Measurements from ENCODE around the gene ADAM22.

The ADAM22 gene

GRCh38 chr7:88115258-88115796 lies 181.3 kb downstream of the ADAM22 start:
- Histone ChIP-seq H3K4me3 (ENCODE audit: low read depth in 1 of 2, low read length in 2 of 2) (no peak overlapping the region), H3K27ac (ENCODE audit: low read depth, low read length) (no peak overlapping the region), H3K9ac (ENCODE audit: low read depth in 1 of 2, low read length in 2 of 2) (no peak overlapping the region), H3K4me1 (ENCODE audit: control insufficient read depth in 1 of 2, insufficient read depth in 2 of 2, low read length in 2 of 2) (no peaks in the 10 kb centered on the region), H3K9me3 (ENCODE audit: control insufficient read depth in 1 of 2, low read length in 2 of 2) (no peaks in the 10 kb centered on the region), H3K36me3 (ENCODE audit: control insufficient read depth in 1 of 2, insufficient read depth in 2 of 2, low read length in 2 of 2) (no peaks in the 10 kb centered on the region), H3K27me3 (ENCODE audit: control insufficient read depth in 1 of 2, insufficient read depth in 2 of 2, low read length in 2 of 2) (no peaks in the 10 kb centered on the region)

GRCh38 chr7:88115816-88116215 lies 181.8 kb downstream of the ADAM22 start:
- Histone ChIP-seq H3K4me1 (ENCODE audit: control insufficient read depth in 1 of 2, insufficient read depth in 2 of 2, low read length in 2 of 2) (no peaks in the 10 kb centered on the region), H3K9ac (ENCODE audit: low read depth in 1 of 2, low read length in 2 of 2) (no peak overlapping the region)

GRCh38 chr7:88116235-88116795 lies 182.3 kb downstream of the ADAM22 start:
- no peak overlapping the region for H3K9ac ChIP-seq (ENCODE audit: low read depth in 1 of 2, low read length in 2 of 2)
- H3K27ac ChIP-seq (ENCODE audit: low read depth, low read length), result no peak overlapping the region
- H3K9me3 ChIP-seq (ENCODE audit: control insufficient read depth in 1 of 2, low read length in 2 of 2), result no peaks in the 10 kb centered on the region
- H3K36me3 ChIP-seq (ENCODE audit: control insufficient read depth in 1 of 2, insufficient read depth in 2 of 2, low read length in 2 of 2), result no peaks in the 10 kb centered on the region
- no peaks in the 10 kb centered on the region for H3K4me1 ChIP-seq (ENCODE audit: control insufficient read depth in 1 of 2, insufficient read depth in 2 of 2, low read length in 2 of 2)
- H3K27me3 ChIP-seq (ENCODE audit: control insufficient read depth in 1 of 2, insufficient read depth in 2 of 2, low read length in 2 of 2), result no peaks in the 10 kb centered on the region
- no peak overlapping the region for H3K4me3 ChIP-seq (ENCODE audit: low read depth in 1 of 2, low read length in 2 of 2)

More at GRCh38 chr7:88115816-88116215, 181.8 kb downstream of the ADAM22 start:
- no peak overlapping the region for H3K27ac ChIP-seq (ENCODE audit: low read depth, low read length)
- no peaks in the 10 kb centered on the region for H3K9me3 ChIP-seq (ENCODE audit: control insufficient read depth in 1 of 2, low read length in 2 of 2)
- no peaks in the 10 kb centered on the region for H3K27me3 ChIP-seq (ENCODE audit: control insufficient read depth in 1 of 2, insufficient read depth in 2 of 2, low read length in 2 of 2)
- H3K36me3 ChIP-seq (ENCODE audit: control insufficient read depth in 1 of 2, insufficient read depth in 2 of 2, low read length in 2 of 2), result no peaks in the 10 kb centered on the region
- H3K4me3 ChIP-seq (ENCODE audit: low read depth in 1 of 2, low read length in 2 of 2), result no peak overlapping the region

- no peaks in the 10 kb centered on the region for H3K4me1 ChIP-seq (ENCODE audit: control insufficient read depth in 1 of 2, insufficient read depth in 2 of 2, low read length in 2 of 2)
- H3K9ac ChIP-seq (ENCODE audit: low read depth in 1 of 2, low read length in 2 of 2), result no peak overlapping the region
Observed at GRCh38 chr7:88117325-88117724, 183.3 kb downstream of the ADAM22 start.

GRCh38 chr7:88121335-88121734 lies 187.3 kb downstream of the ADAM22 start:
- H3K4me1 ChIP-seq (ENCODE audit: control insufficient read depth in 1 of 2, insufficient read depth in 2 of 2, low read length in 2 of 2), result no peaks in the 10 kb centered on the region
- H3K36me3 ChIP-seq (ENCODE audit: control insufficient read depth in 1 of 2, insufficient read depth in 2 of 2, low read length in 2 of 2), result no peaks in the 10 kb centered on the region
- no peak overlapping the region for H3K4me3 ChIP-seq (ENCODE audit: low read depth in 1 of 2, low read length in 2 of 2)

More at GRCh38 chr7:88117325-88117724, 183.3 kb downstream of the ADAM22 start:
- H3K27me3 ChIP-seq (ENCODE audit: control insufficient read depth in 1 of 2, insufficient read depth in 2 of 2, low read length in 2 of 2), result no peaks in the 10 kb centered on the region
- no peaks in the 10 kb centered on the region for H3K9me3 ChIP-seq (ENCODE audit: control insufficient read depth in 1 of 2, low read length in 2 of 2)
- H3K4me3 ChIP-seq (ENCODE audit: low read depth in 1 of 2, low read length in 2 of 2), result no peak overlapping the region
- H3K36me3 ChIP-seq (ENCODE audit: control insufficient read depth in 1 of 2, insufficient read depth in 2 of 2, low read length in 2 of 2), result no peaks in the 10 kb centered on the region
- H3K27ac ChIP-seq (ENCODE audit: low read depth, low read length), result no peak overlapping the region

GRCh38 chr7:88127637-88128290 lies 193.7 kb downstream of the ADAM22 start:
- Histone ChIP-seq H3K27ac (ENCODE audit: low read depth, low read length) (no peak overlapping the region), H3K27me3 (ENCODE audit: control insufficient read depth in 1 of 2, insufficient read depth in 2 of 2, low read length in 2 of 2) (no peaks in the 10 kb centered on the region), H3K4me1 (ENCODE audit: control insufficient read depth in 1 of 2, insufficient read depth in 2 of 2, low read length in 2 of 2) (no peaks in the 10 kb centered on the region), H3K4me3 (ENCODE audit: low read depth in 1 of 2, low read length in 2 of 2) (peak overlapping the region in 1 of 2 donors; percentile 55), H3K9me3 (ENCODE audit: control insufficient read depth in 1 of 2, low read length in 2 of 2) (no peaks in the 10 kb centered on the region), H3K9ac (ENCODE audit: low read depth in 1 of 2, low read length in 2 of 2) (no peak overlapping the region), H3K36me3 (ENCODE audit: control insufficient read depth in 1 of 2, insufficient read depth in 2 of 2, low read length in 2 of 2) (no peaks in the 10 kb centered on the region)

More at GRCh38 chr7:88121335-88121734, 187.3 kb downstream of the ADAM22 start:
- Histone ChIP-seq H3K9me3 (ENCODE audit: control insufficient read depth in 1 of 2, low read length in 2 of 2) (no peaks in the 10 kb centered on the region), H3K27ac (ENCODE audit: low read depth, low read length) (no peak overlapping the region), H3K27me3 (ENCODE audit: control insufficient read depth in 1 of 2, insufficient read depth in 2 of 2, low read length in 2 of 2) (no peaks in the 10 kb centered on the region), H3K9ac (ENCODE audit: low read depth in 1 of 2, low read length in 2 of 2) (no peak overlapping the region)

GRCh38 chr7:88132725-88133124 lies 198.7 kb downstream of the ADAM22 start:
- Histone ChIP-seq H3K9ac (ENCODE audit: low read depth in 1 of 2, low read length in 2 of 2) (no peak overlapping the region), H3K9me3 (ENCODE audit: control insufficient read depth in 1 of 2, low read length in 2 of 2) (no peaks in the 10 kb centered on the region), H3K36me3 (ENCODE audit: control insufficient read depth in 1 of 2, insufficient read depth in 2 of 2, low read length in 2 of 2) (no peaks in the 10 kb centered on the region), H3K27me3 (ENCODE audit: control insufficient read depth in 1 of 2, insufficient read depth in 2 of 2, low read length in 2 of 2) (no peaks in the 10 kb centered on the region), H3K4me1 (ENCODE audit: control insufficient read depth in 1 of 2, insufficient read depth in 2 of 2, low read length in 2 of 2) (no peaks in the 10 kb centered on the region), H3K4me3 (ENCODE audit: low read depth in 1 of 2, low read length in 2 of 2) (no peak overlapping the region), H3K27ac (ENCODE audit: low read depth, low read length) (no peak overlapping the region)

- no peak overlapping the region for H3K9ac ChIP-seq (ENCODE audit: low read depth in 1 of 2, low read length in 2 of 2)
- H3K4me3 ChIP-seq (ENCODE audit: low read depth in 1 of 2, low read length in 2 of 2), result no peak overlapping the region
- H3K27ac ChIP-seq (ENCODE audit: low read depth, low read length), result no peak overlapping the region
Observed at GRCh38 chr7:88140947-88141346, 206.9 kb downstream of the ADAM22 start.

GRCh38 chr7:88141479-88141878 lies 207.4 kb downstream of the ADAM22 start:
- H3K27ac ChIP-seq (ENCODE audit: low read depth, low read length), result no peak overlapping the region
- no peaks in the 10 kb centered on the region for H3K36me3 ChIP-seq (ENCODE audit: control insufficient read depth in 1 of 2, insufficient read depth in 2 of 2, low read length in 2 of 2)

More at GRCh38 chr7:88140947-88141346, 206.9 kb downstream of the ADAM22 start:
- no peaks in the 10 kb centered on the region for H3K27me3 ChIP-seq (ENCODE audit: control insufficient read depth in 1 of 2, insufficient read depth in 2 of 2, low read length in 2 of 2)
- no peaks in the 10 kb centered on the region for H3K9me3 ChIP-seq (ENCODE audit: control insufficient read depth in 1 of 2, low read length in 2 of 2)
- H3K4me1 ChIP-seq (ENCODE audit: control insufficient read depth in 1 of 2, insufficient read depth in 2 of 2, low read length in 2 of 2), result no peaks in the 10 kb centered on the region
- no peaks in the 10 kb centered on the region for H3K36me3 ChIP-seq (ENCODE audit: control insufficient read depth in 1 of 2, insufficient read depth in 2 of 2, low read length in 2 of 2)

GRCh38 chr7:88141953-88142352 lies 207.9 kb downstream of the ADAM22 start:
- Histone ChIP-seq H3K9ac (ENCODE audit: low read depth in 1 of 2, low read length in 2 of 2) (no peak overlapping the region), H3K4me3 (ENCODE audit: low read depth in 1 of 2, low read length in 2 of 2) (no peak overlapping the region)

More at GRCh38 chr7:88141479-88141878, 207.4 kb downstream of the ADAM22 start:
- Histone ChIP-seq H3K9me3 (ENCODE audit: control insufficient read depth in 1 of 2, low read length in 2 of 2) (no peaks in the 10 kb centered on the region), H3K4me1 (ENCODE audit: control insufficient read depth in 1 of 2, insufficient read depth in 2 of 2, low read length in 2 of 2) (no peaks in the 10 kb centered on the region), H3K9ac (ENCODE audit: low read depth in 1 of 2, low read length in 2 of 2) (no peak overlapping the region), H3K4me3 (ENCODE audit: low read depth in 1 of 2, low read length in 2 of 2) (no peak overlapping the region), H3K27me3 (ENCODE audit: control insufficient read depth in 1 of 2, insufficient read depth in 2 of 2, low read length in 2 of 2) (no peaks in the 10 kb centered on the region)

More at GRCh38 chr7:88141953-88142352, 207.9 kb downstream of the ADAM22 start:
- no peaks in the 10 kb centered on the region for H3K36me3 ChIP-seq (ENCODE audit: control insufficient read depth in 1 of 2, insufficient read depth in 2 of 2, low read length in 2 of 2)
- no peaks in the 10 kb centered on the region for H3K27me3 ChIP-seq (ENCODE audit: control insufficient read depth in 1 of 2, insufficient read depth in 2 of 2, low read length in 2 of 2)
- H3K4me1 ChIP-seq (ENCODE audit: control insufficient read depth in 1 of 2, insufficient read depth in 2 of 2, low read length in 2 of 2), result no peaks in the 10 kb centered on the region
- no peak overlapping the region for H3K27ac ChIP-seq (ENCODE audit: low read depth, low read length)
- no peaks in the 10 kb centered on the region for H3K9me3 ChIP-seq (ENCODE audit: control insufficient read depth in 1 of 2, low read length in 2 of 2)

Measured in duodenal mucosa (tissue), 2 donors.